Bone marrow (tissue), 2 donors: ENCODE results near the gene C5orf58.
A peak's percentile ranks its signal among the peaks of the same experiment; 100 is the strongest.

ENCODE experiments used
- DNase-seq, 2 donors: peaks; one replicate each; lab custom pipeline; 2025; lab: John Stamatoyannopoulos, UW

The C5orf58 gene

GRCh38 chr5:170232786-170233185, at the start of gene C5orf58:
C5orf58 (plus strand) TSS chr5:170232985; CDS start chr5:170234977, 1,992 bp downstream.
- no peak for DNase-seq

- DNase-seq: peak; percentile 4 to 5
Observed at GRCh38 chr5:170183816-170184687, 48.7 kb upstream of the C5orf58 start.

- DNase-seq: no peak
Observed at GRCh38 chr5:170184737-170185136, 48.0 kb upstream of the C5orf58 start.

- DNase-seq: no peak
Observed at GRCh38 chr5:170186156-170186555, 46.6 kb upstream of the C5orf58 start.

- no peak for DNase-seq
Observed at GRCh38 chr5:170186856-170187255, 45.9 kb upstream of the C5orf58 start.

GRCh38 chr5:170190436-170191134, 42.2 kb upstream of the C5orf58 start:
- no peak for DNase-seq

GRCh38 chr5:170192829-170193228, 40.0 kb upstream of the C5orf58 start:
- no peak for DNase-seq

GRCh38 chr5:170195961-170196360, 36.8 kb upstream of the C5orf58 start:
- no peak for DNase-seq

- DNase-seq: no peak
Observed at GRCh38 chr5:170200876-170201275, 31.9 kb upstream of the C5orf58 start.

GRCh38 chr5:170201311-170201710, 31.5 kb upstream of the C5orf58 start:
- DNase-seq: no peak

- DNase-seq: no peak
Observed at GRCh38 chr5:170202117-170202516, 30.7 kb upstream of the C5orf58 start.

- DNase-seq: no peak
Observed at GRCh38 chr5:170204202-170204601, 28.6 kb upstream of the C5orf58 start.

- DNase-seq: no peak
Observed at GRCh38 chr5:170206216-170206615, 26.6 kb upstream of the C5orf58 start.

GRCh38 chr5:170206958-170207357, 25.8 kb upstream of the C5orf58 start:
- no peak for DNase-seq

GRCh38 chr5:170211575-170212334, 21.0 kb upstream of the C5orf58 start:
- no peak for DNase-seq

GRCh38 chr5:170216257-170216864, 16.4 kb upstream of the C5orf58 start:
- DNase-seq: peak in 1 of 2 donors; percentile 8

- DNase-seq: no peak
Observed at GRCh38 chr5:170217831-170218230, 15.0 kb upstream of the C5orf58 start.

- no peak for DNase-seq
Observed at GRCh38 chr5:170218726-170219125, 14.1 kb upstream of the C5orf58 start.

GRCh38 chr5:170219615-170220014, 13.2 kb upstream of the C5orf58 start:
- peak in 1 of 2 donors; percentile 22 for DNase-seq

GRCh38 chr5:170220191-170220590, 12.6 kb upstream of the C5orf58 start:
- no peak for DNase-seq

GRCh38 chr5:170221327-170221741, 11.5 kb upstream of the C5orf58 start:
- DNase-seq: no peak

GRCh38 chr5:170223360-170223759, 9.4 kb upstream of the C5orf58 start:
- no peak for DNase-seq
